ENCODE results near the gene TMEM139.

Gene TMEM139

DNA sequence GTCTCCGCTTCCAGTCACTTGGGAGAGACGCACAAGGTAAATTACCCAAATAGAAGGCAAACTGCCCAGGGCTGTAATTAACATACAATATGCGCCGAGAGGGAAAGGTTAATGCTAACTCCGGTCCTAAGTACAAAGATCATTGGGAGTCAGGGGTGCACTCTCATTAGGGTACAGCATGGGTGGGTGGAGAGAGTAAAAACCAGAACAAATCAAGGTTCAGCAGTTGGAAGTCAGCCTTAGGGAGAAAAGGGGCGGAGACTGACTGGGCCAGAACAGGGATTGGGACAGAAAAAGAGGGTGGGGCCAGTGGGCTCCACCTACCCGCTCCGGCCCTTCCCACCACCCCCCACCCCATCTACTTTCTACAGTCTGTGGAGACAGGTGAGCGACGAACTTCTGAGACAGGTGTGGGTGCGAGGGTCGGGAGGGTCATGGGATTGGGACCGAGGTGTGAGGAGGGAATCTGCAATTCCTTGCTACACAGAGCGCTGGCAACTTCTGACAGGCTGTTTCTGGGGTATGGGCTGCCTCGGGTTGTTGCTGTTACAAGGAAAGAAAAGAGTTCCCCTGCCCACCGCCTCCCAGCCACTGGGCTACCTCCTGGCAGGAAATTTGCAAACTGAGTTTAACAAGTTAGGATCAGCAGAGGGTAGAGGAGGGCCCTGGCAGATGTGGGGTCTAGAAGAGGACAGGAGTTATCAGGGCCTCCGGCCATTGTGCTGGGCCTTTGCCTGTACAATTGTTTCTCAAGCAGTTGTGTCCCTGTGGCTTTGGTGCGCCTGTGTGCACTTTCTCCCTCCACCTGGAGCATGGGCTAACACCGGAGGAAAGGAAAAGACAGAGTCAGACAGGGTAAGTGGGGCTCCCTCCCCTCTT, at the start of gene TMEM139:
TSS of gene TMEM139 (plus strand) at position 368 of the 879 bp plus-strand sequence. CDS start 1,000 bp downstream, outside the sequence.
- no peak for DNase-seq (ENCODE audit: low spot score)

DNA sequence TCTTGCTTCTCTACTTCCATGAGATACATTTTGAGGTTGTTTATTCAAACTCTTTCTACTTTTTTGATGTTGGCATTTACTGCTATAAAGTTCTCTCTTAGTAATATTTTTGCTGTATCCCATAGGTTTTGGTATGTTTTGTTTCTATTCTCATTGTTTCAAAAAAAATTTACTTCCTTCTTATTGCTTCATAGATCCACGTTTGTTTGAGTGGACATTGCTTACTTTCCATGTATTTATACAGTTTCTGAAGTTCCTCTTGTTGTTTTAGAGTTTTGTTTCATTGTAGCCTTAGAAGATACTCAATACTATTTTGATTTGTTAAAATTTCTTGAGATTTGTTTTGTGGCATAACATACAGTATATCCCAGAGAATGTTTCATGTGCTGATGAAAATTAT, 49.2 kb upstream of the TMEM139 start:
- DNase-seq (ENCODE audit: low spot score) = no peak

DNA sequence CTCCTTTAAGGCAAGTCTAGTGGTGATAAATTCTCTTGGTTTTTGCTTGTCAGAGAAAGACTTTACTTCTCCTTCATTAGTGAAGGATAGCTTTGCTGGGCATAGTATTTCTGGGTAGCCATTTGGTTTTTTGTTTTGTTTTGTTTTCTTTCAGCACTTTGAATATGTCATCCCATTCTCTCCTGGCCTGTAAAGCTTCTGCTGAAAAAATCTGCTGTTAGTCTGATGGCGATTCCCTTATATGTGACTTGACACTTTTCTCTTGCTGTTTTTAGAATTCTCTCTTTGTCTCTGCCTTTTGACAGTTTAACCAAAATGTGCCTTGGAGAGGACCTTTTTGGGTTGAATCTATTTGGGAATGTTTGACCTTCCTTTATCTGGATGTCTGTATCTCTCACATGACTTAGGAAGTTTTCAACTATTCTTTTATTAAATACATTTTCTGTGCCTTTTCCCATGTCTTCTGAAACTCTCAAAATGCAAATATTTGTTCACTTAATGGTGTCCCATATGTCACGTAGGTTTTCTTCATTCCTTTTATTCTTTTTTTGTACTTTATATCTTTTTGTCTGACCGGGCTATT, 48.3 kb upstream of the TMEM139 start:
- no peak for DNase-seq (ENCODE audit: low spot score)

DNA sequence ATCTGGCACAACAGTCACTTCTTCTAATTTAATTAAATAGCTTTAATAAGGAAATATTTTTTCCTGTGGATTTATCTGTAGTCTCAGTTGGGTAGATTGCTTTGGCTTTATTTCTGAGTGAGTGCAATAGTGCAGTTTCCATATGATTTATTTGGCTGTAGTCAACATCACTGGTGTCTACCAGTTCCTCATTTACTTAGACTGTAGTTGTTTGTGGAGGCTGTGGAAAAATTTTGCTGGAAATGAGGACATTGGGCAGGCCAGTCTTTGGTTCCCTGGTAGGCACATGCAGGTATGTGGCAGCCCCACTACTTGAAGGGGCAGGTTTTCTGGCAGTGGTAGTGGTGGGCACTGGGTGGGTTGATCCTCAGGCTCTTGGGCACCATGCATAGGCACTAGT, 47.4 kb upstream of the TMEM139 start:
- DNase-seq (ENCODE audit: low spot score) = no peak

DNA sequence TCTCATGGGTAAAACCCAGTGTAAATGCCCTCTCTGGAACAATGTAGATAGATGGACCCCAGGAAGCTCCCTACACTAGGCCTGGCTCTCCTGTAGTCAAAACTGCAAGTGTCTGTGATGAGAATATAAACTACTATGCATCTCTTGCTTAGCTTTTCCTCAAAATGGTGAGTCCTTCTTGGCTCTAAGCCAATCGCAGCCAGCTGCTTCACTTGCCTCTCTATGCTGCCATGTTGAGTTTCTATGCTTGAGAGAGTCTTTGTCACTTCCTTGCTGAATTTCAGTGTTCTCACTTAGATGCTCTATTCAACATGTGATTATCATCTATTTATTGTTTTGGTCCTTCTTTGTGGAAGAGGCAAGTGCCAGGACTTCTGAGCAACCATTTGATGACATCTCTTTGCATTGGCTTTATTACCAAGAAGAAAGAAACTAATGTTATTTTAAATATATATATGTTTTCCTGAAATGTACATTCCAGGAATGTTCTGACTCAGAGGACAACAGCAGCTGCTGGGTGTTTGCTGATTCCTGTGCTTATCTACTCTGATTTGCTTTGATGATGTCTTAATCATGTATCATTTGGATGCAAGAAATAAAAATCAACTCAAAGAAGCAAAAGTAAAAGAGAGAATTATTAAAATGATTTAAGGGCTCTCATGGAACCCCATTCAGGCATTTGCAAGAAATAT, 46.3 kb upstream of the TMEM139 start:
- no peak for DNase-seq (ENCODE audit: low spot score)

GRCh38 chr7:143239813-143240212, 44.9 kb upstream of the TMEM139 start:
- no peak for DNase-seq (ENCODE audit: low spot score)

- DNase-seq (ENCODE audit: low spot score) = peak; percentile 87
Observed at GRCh38 chr7:143240291-143241168, 44.2 kb upstream of the TMEM139 start.

GRCh38 chr7:143242306-143242705, 42.5 kb upstream of the TMEM139 start:
- DNase-seq (ENCODE audit: low spot score) = no peak

DNA sequence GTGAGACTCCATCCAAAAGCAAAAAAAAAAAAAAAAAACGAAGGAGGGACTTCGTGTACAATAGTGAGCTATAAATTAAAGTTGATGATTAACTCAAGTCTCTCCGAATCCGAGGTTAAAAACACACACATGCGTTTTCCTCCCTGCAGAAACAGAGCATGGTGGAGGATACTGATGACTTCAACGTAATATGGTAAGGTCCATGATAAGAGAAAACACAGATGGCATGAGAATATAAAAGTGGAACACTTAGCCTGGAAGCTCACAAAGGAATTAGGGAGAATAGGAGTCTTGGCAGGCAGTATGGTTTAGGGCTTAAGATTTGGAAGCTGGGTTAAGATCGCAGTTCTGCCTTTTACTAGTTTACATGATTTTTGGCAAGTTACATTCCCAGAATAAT, 41.6 kb upstream of the TMEM139 start:
- no peak for DNase-seq (ENCODE audit: low spot score)

DNA sequence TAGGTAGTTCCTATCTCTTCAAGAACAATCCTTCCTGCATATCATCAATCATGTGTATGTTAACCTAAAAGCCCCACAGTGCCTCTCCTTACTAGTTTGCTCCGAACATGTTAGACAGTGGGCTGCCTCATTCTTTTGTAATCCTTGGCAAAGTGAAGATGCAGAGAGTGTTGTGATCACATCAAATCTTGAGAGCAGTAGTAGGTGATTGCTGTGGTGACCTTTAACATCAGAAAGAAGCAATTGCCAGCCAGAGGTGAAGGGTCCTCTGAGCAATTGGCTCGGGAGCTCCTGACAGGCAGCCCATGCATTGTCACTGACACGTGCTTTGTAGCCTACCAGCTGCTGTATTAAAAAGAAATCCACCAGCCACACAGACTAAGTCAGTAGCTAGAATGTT, 41.1 kb upstream of the TMEM139 start:
- no peak for DNase-seq (ENCODE audit: low spot score)

DNA sequence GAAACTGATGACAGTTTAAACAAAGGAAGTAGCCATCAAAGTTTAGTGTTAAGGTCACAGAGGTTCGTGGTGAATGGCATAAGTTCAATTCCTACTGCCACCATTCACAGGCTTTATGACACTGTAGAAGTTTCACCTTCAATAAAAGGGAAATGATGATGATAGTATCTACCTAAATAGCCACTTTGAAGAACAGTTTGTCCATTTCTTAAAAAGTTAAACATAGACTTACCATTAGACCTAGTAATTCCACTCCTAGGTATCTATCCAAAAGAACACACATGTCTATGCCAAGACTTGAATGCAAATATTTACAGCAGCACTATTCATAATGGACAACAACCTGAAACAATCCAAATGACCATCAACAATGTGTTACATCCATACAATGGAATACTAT, 40.4 kb upstream of the TMEM139 start:
- no peak for DNase-seq (ENCODE audit: low spot score)

DNA sequence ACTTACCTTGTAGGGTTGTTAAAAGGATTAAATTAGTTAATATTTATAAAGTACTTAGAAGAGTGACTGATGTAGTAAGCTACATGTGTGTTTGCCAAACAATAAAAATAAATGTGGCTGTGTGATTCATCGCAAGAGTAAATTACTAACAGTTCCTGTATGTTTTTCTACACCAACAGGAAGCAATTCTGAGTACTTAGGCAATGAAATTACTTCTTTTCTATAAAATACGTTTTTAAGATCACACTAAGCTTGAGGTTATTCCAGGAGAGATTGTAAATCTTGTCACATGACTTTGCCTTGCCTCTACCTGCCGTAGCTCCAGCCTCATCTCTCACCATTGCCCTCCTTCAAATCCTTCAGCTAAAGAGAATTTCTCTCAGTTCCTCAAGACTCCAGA, 39.6 kb upstream of the TMEM139 start:
- peak; percentile 41 for DNase-seq (ENCODE audit: low spot score)

DNA sequence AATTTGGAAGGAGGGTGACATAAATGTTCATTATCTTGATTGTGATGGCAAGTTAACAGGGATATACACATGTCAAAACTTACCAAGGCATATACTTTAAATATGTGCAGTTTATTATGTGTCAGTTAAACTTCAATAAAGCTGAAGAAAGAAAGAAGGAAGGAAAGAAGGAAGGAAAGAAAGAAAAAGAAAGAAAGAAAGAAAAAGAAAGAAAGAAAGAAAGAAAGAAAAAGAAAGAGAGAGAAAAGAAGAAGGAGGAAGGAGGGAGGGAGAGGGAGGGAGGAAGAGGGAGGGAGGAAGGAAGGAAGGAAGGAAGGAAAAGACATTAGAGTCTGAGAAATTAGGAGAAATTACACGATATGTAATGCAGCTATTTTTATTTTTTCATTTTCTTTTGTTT, 37.4 kb upstream of the TMEM139 start:
- no peak for DNase-seq (ENCODE audit: low spot score)

DNA sequence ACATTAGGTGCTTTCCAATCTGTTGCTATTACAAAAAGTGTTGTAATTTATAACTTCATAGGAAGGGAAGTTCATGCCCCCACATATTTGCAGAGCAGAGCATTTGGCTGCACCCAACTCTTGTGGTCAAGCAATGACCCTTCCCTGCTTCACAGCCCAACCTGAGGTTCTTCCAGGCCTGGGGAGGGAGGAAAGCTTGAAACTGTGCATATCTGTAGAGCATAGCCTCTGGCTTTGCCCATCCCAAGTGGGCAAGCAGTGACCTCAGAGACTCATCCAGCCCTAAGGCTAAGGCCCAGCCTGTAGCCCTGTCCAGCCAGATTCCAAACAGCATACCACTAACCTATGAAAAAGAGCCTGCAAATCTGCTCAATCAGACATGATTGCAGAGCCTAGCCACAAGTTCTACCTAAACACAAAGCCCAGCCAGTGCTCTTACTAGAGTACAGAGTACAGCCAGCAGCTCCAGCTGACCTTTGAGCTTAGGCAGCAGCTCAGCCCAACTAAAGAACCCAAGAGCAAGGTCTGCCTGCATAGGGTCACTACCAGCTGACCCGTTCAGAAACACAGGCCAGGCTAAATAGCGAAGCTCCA, 35.9 kb upstream of the TMEM139 start:
- DNase-seq (ENCODE audit: low spot score) = no peak

- DNase-seq (ENCODE audit: low spot score) = no peak
Observed at GRCh38 chr7:143250199-143250598, 34.6 kb upstream of the TMEM139 start.

DNA sequence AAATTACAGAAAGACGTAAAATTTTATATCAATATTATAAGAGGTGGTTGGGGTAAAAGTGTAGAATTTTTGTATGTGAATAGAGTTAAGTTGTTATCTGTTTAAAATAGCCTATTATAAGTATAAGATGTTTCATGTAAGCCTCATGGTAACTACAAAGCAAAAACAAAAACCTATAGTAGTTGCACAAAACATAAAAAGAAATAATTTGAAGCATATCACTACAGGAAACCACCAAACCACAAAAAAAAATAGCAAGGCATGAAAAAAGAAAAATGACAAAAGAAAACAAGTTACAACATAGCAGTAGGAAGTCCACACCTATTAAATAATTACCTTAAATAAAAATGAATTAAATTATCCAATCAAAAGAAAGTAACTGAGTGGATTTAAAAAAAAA, 33.9 kb upstream of the TMEM139 start:
- no peak for DNase-seq (ENCODE audit: low spot score)

- no peak for DNase-seq (ENCODE audit: low spot score)
Observed at GRCh38 chr7:143252006-143252405, 32.8 kb upstream of the TMEM139 start.

DNA sequence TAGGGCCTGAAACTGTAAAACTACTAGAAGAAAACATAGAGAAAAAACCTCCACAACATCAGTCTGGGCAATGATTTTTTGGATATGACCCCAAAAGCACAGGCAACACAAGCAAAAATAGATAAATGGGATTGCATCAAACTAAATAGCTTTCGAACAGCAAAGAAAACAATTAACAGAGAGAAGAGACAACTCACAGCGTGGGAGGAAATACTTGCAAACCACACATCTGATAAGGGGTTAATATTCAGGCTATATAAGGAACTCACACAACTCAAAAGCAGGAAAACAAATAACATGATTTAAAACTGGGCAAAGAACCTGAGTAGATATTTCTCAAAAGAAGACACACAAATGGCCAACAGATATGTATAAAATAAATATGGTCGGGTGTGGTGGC, 29.2 kb upstream of the TMEM139 start:
- no peak for DNase-seq (ENCODE audit: low spot score)

DNA sequence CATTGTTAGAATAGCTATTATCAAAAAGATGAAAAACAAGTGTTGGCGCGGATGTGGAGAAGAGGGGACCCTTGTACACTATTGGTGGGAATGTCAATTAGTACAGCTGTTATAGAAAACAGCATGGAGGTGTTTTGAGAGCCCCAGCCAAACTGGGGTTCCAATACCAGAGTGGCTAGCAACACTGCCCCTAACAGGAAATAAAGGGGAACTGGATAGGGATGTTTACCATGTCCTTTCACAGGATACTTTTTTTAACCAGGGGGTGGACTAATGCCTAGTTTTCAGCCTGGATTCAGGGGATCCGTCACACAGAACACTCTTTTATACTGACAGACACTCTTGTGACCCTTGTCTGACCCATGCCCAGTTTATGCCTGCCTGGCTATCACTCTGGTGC, 28.4 kb upstream of the TMEM139 start:
- peak; percentile 28 for DNase-seq (ENCODE audit: low spot score)

DNA sequence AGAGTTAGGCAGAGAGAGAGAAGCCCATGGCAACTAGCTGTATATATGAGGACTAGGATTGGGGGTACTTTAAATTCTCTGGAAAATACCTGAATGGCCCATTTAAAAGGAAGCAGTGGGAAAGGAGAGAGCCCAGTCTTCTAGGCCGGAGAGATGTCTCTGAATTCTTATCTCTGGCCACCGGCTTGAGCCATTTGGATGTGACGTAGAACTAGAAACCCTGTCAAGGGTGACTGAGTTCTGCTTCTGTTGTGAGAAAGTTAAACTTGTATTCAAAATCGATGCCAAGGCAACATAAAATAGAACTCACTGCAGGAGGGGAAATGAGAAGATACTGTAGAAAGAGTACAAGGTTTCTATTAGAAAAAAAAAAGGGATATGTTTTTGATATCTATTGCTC, 27.8 kb upstream of the TMEM139 start:
- no peak for DNase-seq (ENCODE audit: low spot score)

DNA sequence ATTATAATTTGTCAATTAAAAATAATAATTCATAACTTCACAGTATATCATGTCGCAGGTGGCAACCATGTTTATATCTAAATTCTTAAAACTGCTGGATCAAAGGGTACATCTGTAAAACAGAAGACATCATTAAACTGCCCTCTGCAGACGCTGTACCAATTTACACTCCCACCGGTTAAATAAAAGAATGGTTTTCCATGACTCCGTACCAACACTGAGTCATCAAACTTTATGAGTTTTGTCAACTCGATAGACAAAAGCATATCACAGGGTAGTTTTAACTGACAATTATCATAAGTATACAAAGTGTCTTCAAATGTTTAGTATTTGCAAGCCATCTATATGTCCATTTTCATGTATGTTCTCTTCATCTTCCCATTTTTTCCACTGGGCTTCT, 27.3 kb upstream of the TMEM139 start:
- DNase-seq (ENCODE audit: low spot score) = peak; percentile 46

- DNase-seq (ENCODE audit: low spot score) = no peak
Observed at GRCh38 chr7:143258831-143259230, 25.9 kb upstream of the TMEM139 start.
